Activated CD8-positive, alpha-beta memory T cell treated with anti-CD3 and anti-CD28 coated beads, Interleukin-2, amount 50 U/mL, for 4 hours (primary cell): ENCODE measurements around the gene TMEM174.
"Not testable (repeated sequence)": the region's sequence is repeated elsewhere in the genome, so short reads cannot be mapped to it uniquely, and the experiment has no call there.

Experiments used
- DNase-seq: peaks from one replicate; pipeline ENCODE4 v3.0.0-alpha.2; 2020

TMEM174 gene

GRCh38 chr5:73197637-73198257, 24.8 kb downstream of the TMEM174 start:
- no peak for DNase-seq

- DNase-seq: no peak
These were observed 26.0 kb downstream of the TMEM174 start for GRCh38 chr5:73198833-73199592.

- DNase-seq: no peak
These were observed 26.7 kb downstream of the TMEM174 start for GRCh38 chr5:73199671-73200070.

- peak; percentile 77 for DNase-seq
These were observed 28.8 kb downstream of the TMEM174 start for GRCh38 chr5:73201547-73202513.

- DNase-seq: no peak
These were observed 31.3 kb downstream of the TMEM174 start for GRCh38 chr5:73204332-73204731.

- DNase-seq: no peak
These were observed 31.7 kb downstream of the TMEM174 start for GRCh38 chr5:73204733-73205132.

GRCh38 chr5:73205305-73205704, 32.3 kb downstream of the TMEM174 start:
- DNase-seq: no peak

GRCh38 chr5:73207239-73207638, 34.2 kb downstream of the TMEM174 start:
- DNase-seq: not testable (repeated sequence)

GRCh38 chr5:73209075-73209474, 36.1 kb downstream of the TMEM174 start:
- not testable (repeated sequence) for DNase-seq

- not testable (repeated sequence) for DNase-seq
These were observed 39.7 kb downstream of the TMEM174 start for GRCh38 chr5:73212693-73213092.

GRCh38 chr5:73213566-73213998, 40.6 kb downstream of the TMEM174 start:
- no peak for DNase-seq

- no peak for DNase-seq
These were observed 41.3 kb downstream of the TMEM174 start for GRCh38 chr5:73214306-73214705.

GRCh38 chr5:73214996-73215395, 42.0 kb downstream of the TMEM174 start:
- no peak for DNase-seq

- DNase-seq: no peak
These were observed 42.5 kb downstream of the TMEM174 start for GRCh38 chr5:73215531-73215890.

- peak; percentile 65 for DNase-seq
These were observed 43.1 kb downstream of the TMEM174 start for GRCh38 chr5:73215891-73216610.

- DNase-seq: no peak
These were observed 45.7 kb downstream of the TMEM174 start for GRCh38 chr5:73218552-73219171.

GRCh38 chr5:73219336-73219735, 46.3 kb downstream of the TMEM174 start:
- not testable (repeated sequence) for DNase-seq

- DNase-seq: no peak
These were observed 48.2 kb downstream of the TMEM174 start for GRCh38 chr5:73221161-73221560.

- no peak for DNase-seq
These were observed 48.7 kb downstream of the TMEM174 start for GRCh38 chr5:73221726-73222125.

GRCh38 chr5:73222173-73222572, 49.2 kb downstream of the TMEM174 start:
- DNase-seq: no peak
